Endometrial microvascular endothelial cells (primary cell): ENCODE measurements around the gene F2R. TPM values are rescaled to one million over a fixed set of nuclear protein-coding genes. Genes with fewer than 3 reads are reported as not detected.

Experiments
- in situ Hi-C: cut with HindIII; loops from 2 replicates; pipeline ENCODE4 v1.10.0; 2017; ENCODE audit warnings: low sequenced_read_pairs, low pct_unique_long_range_greater_than_20kb; ENCODE audit errors: inconsistent ontology term
- total RNA-seq: library from RNA; depleted of rRNA; stranded (reverse); fragments of >200 nt; gene quantifications from one replicate; pipeline ENCODE4 v1.2.3, GENCODE V29; 2015; ENCODE audit errors: inconsistent ontology term

F2R gene
- total RNA-seq, 1 donor from 2014 or later, result 230 TPM

- in situ Hi-C loops, result no loop called here
Observed at GRCh38 chr5:76689321-76690036, 26.4 kb upstream of the F2R start.

- in situ Hi-C loops, result no loop called here
Observed at GRCh38 chr5:76690037-76690679, 25.8 kb upstream of the F2R start.

GRCh38 chr5:76690704-76691466, 25.0 kb upstream of the F2R start:
- in situ Hi-C loops, result no loop called here

GRCh38 chr5:76691467-76692273, 24.3 kb upstream of the F2R start:
- in situ Hi-C loops, result no loop called here

GRCh38 chr5:76692274-76692540, 23.7 kb upstream of the F2R start:
- in situ Hi-C loops, result no loop called here

GRCh38 chr5:76692651-76693050, 23.3 kb upstream of the F2R start:
- in situ Hi-C loops, result no loop called here

- in situ Hi-C loops, result no loop called here
Observed at GRCh38 chr5:76693141-76693540, 22.8 kb upstream of the F2R start.

- in situ Hi-C loops, result no loop called here
Observed at GRCh38 chr5:76694317-76694716, 21.6 kb upstream of the F2R start.

GRCh38 chr5:76695346-76695745, 20.6 kb upstream of the F2R start:
- in situ Hi-C loops, result no loop called here

GRCh38 chr5:76696251-76696650, 19.7 kb upstream of the F2R start:
- in situ Hi-C loops, result no loop called here

GRCh38 chr5:76697670-76698069, 18.3 kb upstream of the F2R start:
- in situ Hi-C loops, result no loop called here

- in situ Hi-C loops, result no loop called here
Observed at GRCh38 chr5:76700571-76700970, 15.4 kb upstream of the F2R start.

GRCh38 chr5:76701298-76701697, 14.6 kb upstream of the F2R start:
- in situ Hi-C loops, result no loop called here

GRCh38 chr5:76703707-76704106, 12.2 kb upstream of the F2R start:
- in situ Hi-C loops, result no loop called here

- in situ Hi-C loops, result no loop called here
Observed at GRCh38 chr5:76704131-76704663, 11.7 kb upstream of the F2R start.

- in situ Hi-C loops, result no loop called here
Observed at GRCh38 chr5:76705574-76705973, 10.4 kb upstream of the F2R start.

GRCh38 chr5:76709762-76710161, 6.2 kb upstream of the F2R start:
- in situ Hi-C loops, result no loop called here

- in situ Hi-C loops, result no loop called here
Observed at GRCh38 chr5:76710991-76711390, 4.9 kb upstream of the F2R start.

- in situ Hi-C loops, result no loop called here
Observed at GRCh38 chr5:76714751-76715485, 1.0 kb upstream of the F2R start.
